OCI-LY7 (cell line): ENCODE data around the gene SEMA3G.

Source experiments
- EZH2phosphoT487 ChIP-seq: fragments of 200-600 bp; sonication (generic); IDR thresholded peaks from 2 replicates; pipeline ENCODE4 v1.6.1; 2018; ENCODE audit warnings: low read depth, borderline replicate concordance, mild to moderate bottlenecking, mixed run types, antibody characterized with exemption, low read length, moderate library complexity, mixed read lengths
- TF ChIP-seq, protein P1 (sequence below): fragments of 200-600 bp; sonication (generic); conservative IDR thresholded peaks from 2 replicates; pipeline ENCODE4 v1.5.1; 2014; ENCODE audit warnings: mild to moderate bottlenecking, antibody characterized with exemption, low read length, moderate library complexity, mixed read lengths

- TF ChIP-seq, protein P1, sequence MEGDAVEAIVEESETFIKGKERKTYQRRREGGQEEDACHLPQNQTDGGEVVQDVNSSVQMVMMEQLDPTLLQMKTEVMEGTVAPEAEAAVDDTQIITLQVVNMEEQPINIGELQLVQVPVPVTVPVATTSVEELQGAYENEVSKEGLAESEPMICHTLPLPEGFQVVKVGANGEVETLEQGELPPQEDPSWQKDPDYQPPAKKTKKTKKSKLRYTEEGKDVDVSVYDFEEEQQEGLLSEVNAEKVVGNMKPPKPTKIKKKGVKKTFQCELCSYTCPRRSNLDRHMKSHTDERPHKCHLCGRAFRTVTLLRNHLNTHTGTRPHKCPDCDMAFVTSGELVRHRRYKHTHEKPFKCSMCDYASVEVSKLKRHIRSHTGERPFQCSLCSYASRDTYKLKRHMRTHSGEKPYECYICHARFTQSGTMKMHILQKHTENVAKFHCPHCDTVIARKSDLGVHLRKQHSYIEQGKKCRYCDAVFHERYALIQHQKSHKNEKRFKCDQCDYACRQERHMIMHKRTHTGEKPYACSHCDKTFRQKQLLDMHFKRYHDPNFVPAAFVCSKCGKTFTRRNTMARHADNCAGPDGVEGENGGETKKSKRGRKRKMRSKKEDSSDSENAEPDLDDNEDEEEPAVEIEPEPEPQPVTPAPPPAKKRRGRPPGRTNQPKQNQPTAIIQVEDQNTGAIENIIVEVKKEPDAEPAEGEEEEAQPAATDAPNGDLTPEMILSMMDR: no peak
- no peak for TF ChIP-seq EZH2phosphoT487
Measured at GRCh38 chr3:52443791-52444687, 864 bp downstream of the SEMA3G start.
